IMR-90 (cell line): Measurements from ENCODE around the gene CDH23. TPM values are rescaled to one million over a fixed set of nuclear protein-coding genes. Genes with fewer than 3 reads are reported as not detected.

Source experiments
- ATAC-seq: fragments of 200-7000 bp; cut with Tn5 transposase; 2 replicates; pipeline ENCODE4 v1.9.1; 2020; ENCODE audit warnings: low read depth, mild to moderate bottlenecking, moderate library complexity
- BruUV-seq: library from RNA; stranded (reverse); fragments of 400-500 nt; replicated peaks from 2 replicates; lab custom pipeline; 2021; lab: Mats Ljungman, UMichigan
- CTCF ChIA-PET: fragments of 300-600 bp; formaldehyde crosslinking; extraction: SDS; loops from one replicate; lab custom pipeline; 2021; ENCODE audit warnings: antibody characterized with exemption; lab: Yijun Ruan, JAX
- POLR2A ChIA-PET: fragments of 300-600 bp; sonication (Branson Sonifier 250); formaldehyde crosslinking; loops from one replicate; lab custom pipeline; 2022; ENCODE audit warnings: antibody characterized with exemption; ENCODE audit not compliant: unreplicated experiment; lab: Charles Lee
- DNase-seq: peaks from one replicate; pipeline ENCODE4 v3.0.0; 2013
- H2AFZ ChIP-seq: replicated peaks from 2 replicates; pipeline ENCODE3; 2013; ENCODE audit warnings: low read length, mild to moderate bottlenecking; ENCODE audit not compliant: poor library complexity
- H2AK5ac ChIP-seq: 2 replicates; pipeline ENCODE4 v1.6.1; 2013; ENCODE audit warnings: low read depth, low read length, inconsistent platforms
- H2AK9ac ChIP-seq: replicated peaks from 2 replicates; pipeline ENCODE3; 2013; ENCODE audit warnings: mild to moderate bottlenecking, low read depth, low read length, moderate library complexity; ENCODE audit not compliant: poor library complexity
- H2BK120ac ChIP-seq: 2 replicates; pipeline ENCODE4 v1.6.1; 2013; ENCODE audit warnings: low read depth, low read length, inconsistent platforms
- H2BK15ac ChIP-seq: 3 replicates; pipeline ENCODE4 v1.6.1; 2013; ENCODE audit warnings: low read depth, low read length, inconsistent platforms
- H2BK20ac ChIP-seq: 2 replicates; pipeline ENCODE4 v1.6.1; 2013; ENCODE audit warnings: low read depth, mild to moderate bottlenecking, inconsistent platforms, low read length, moderate library complexity
- H2BK5ac ChIP-seq: 2 replicates; pipeline ENCODE4 v1.6.1; 2013; ENCODE audit warnings: mild to moderate bottlenecking, low read depth, low read length, inconsistent platforms; ENCODE audit not compliant: poor library complexity, severe bottlenecking
- H3K14ac ChIP-seq: replicated peaks from 2 replicates; pipeline ENCODE4 v1.6.1; 2013; ENCODE audit warnings: low read depth, low read length, inconsistent platforms
- H3K18ac ChIP-seq: 2 replicates; pipeline ENCODE4 v1.6.1; 2013; ENCODE audit warnings: low read depth, low read length, control low read depth
- H3K23ac ChIP-seq: 2 replicates; pipeline ENCODE4 v1.6.1; 2013; ENCODE audit warnings: low read depth, low read length, inconsistent platforms
- H3K27ac ChIP-seq: 2 replicates; pipeline ENCODE4 v1.5.1; 2013; ENCODE audit warnings: mild to moderate bottlenecking, control low read depth, low read length; ENCODE audit not compliant: insufficient read depth
- H3K27me3 ChIP-seq: 2 replicates; pipeline ENCODE4 v1.6.1; 2013; ENCODE audit warnings: low read length; ENCODE audit not compliant: control insufficient read depth, insufficient read depth
- H3K36me3 ChIP-seq: 2 replicates; pipeline ENCODE4 v1.6.1; 2013; ENCODE audit warnings: low read length, mixed read lengths; ENCODE audit not compliant: control insufficient read depth, insufficient read depth
- H3K4ac ChIP-seq: 2 replicates; pipeline ENCODE4 v1.6.1; 2013; ENCODE audit warnings: low read depth, low read length, inconsistent platforms
- H3K4me1 ChIP-seq: 2 replicates; pipeline ENCODE4 v1.6.1; 2013; ENCODE audit warnings: low read length, mixed read lengths; ENCODE audit not compliant: control insufficient read depth, insufficient read depth
- H3K4me2 ChIP-seq: 2 replicates; pipeline ENCODE4 v1.6.1; 2013; ENCODE audit warnings: low read depth, mild to moderate bottlenecking, control low read depth, low read length, moderate library complexity
- H3K4me3 ChIP-seq: 2 replicates; pipeline ENCODE4 v1.5.1; 2013; ENCODE audit warnings: low read depth, mild to moderate bottlenecking, control low read depth, low read length, moderate library complexity; ENCODE audit not compliant: insufficient read depth
- H3K56ac ChIP-seq: 2 replicates; pipeline ENCODE4 v1.6.1; 2013; ENCODE audit warnings: low read length, inconsistent platforms; ENCODE audit not compliant: insufficient read depth; ENCODE audit errors: extremely low read depth
- H3K79me1 ChIP-seq, 2 experiments: 2 replicates each; pipeline ENCODE4 v1.6.1; 2013; ENCODE audit warnings: low read length in 2 of 2, inconsistent platforms in 1 of 2, low read depth in 1 of 2
- H3K9ac ChIP-seq: 2 replicates; pipeline ENCODE4 v1.6.1; 2013; ENCODE audit warnings: low read depth, low read length, control low read depth
- H3K9me1 ChIP-seq: 2 replicates; pipeline ENCODE4 v1.6.1; 2013; ENCODE audit warnings: low read length, inconsistent platforms; ENCODE audit not compliant: insufficient read depth
- H3K9me3 ChIP-seq: 2 replicates; pipeline ENCODE4 v1.6.1; 2013; ENCODE audit warnings: low read length; ENCODE audit not compliant: control insufficient read depth, insufficient read depth
- H4K20me1 ChIP-seq: 2 replicates; pipeline ENCODE4 v1.6.1; 2013; ENCODE audit warnings: low read length, inconsistent platforms; ENCODE audit not compliant: insufficient read depth
- H4K5ac ChIP-seq: 2 replicates; pipeline ENCODE4 v1.6.1; 2013; ENCODE audit warnings: mild to moderate bottlenecking, low read depth, low read length, control low read depth
- H4K8ac ChIP-seq, 2 experiments: 2 replicates each; pipeline ENCODE4 v1.6.1; 2013; ENCODE audit warnings: low read depth in 2 of 2, low read length in 2 of 2, control low read depth in 1 of 2, inconsistent platforms in 1 of 2
- H4K91ac ChIP-seq: 2 replicates; pipeline ENCODE4 v1.6.1; 2013; ENCODE audit warnings: low read depth, low read length, inconsistent platforms; ENCODE audit not compliant: insufficient read depth
- BHLHE40 ChIP-seq: fragments of 150-350 bp; IDR thresholded peaks from 2 replicates; pipeline ENCODE4 v1.6.1; 2016; ENCODE audit warnings: mild to moderate bottlenecking, low read depth, low read length
- CEBPB ChIP-seq: IDR thresholded peaks from 2 replicates; pipeline ENCODE4 v1.6.1; 2012; ENCODE audit warnings: low read depth, low read length, improper control_type of control experiment
- CHD1 ChIP-seq: IDR thresholded peaks from 2 replicates; pipeline ENCODE4 v1.6.1; 2012; ENCODE audit warnings: low read depth, low read length, improper control_type of control experiment
- ELK1 ChIP-seq: fragments of 150-350 bp; IDR thresholded peaks from 2 replicates; pipeline ENCODE4 v1.6.1; 2016; ENCODE audit warnings: low read depth, mild to moderate bottlenecking, low read length, moderate library complexity, borderline replicate concordance
- FOS ChIP-seq: fragments of 150-350 bp; IDR thresholded peaks from 2 replicates; pipeline ENCODE4 v1.6.1; 2016; ENCODE audit warnings: low read depth, low read length
- MAFK ChIP-seq: IDR thresholded peaks from 2 replicates; pipeline ENCODE4 v1.6.1; 2012; ENCODE audit warnings: low read depth, low read length, improper control_type of control experiment
- MAZ ChIP-seq: IDR thresholded peaks from 2 replicates; pipeline ENCODE4 v1.6.1; 2012; ENCODE audit warnings: low read depth, mild to moderate bottlenecking, low read length, improper control_type of control experiment, moderate library complexity, borderline replicate concordance
- MXI1 ChIP-seq: IDR thresholded peaks from 2 replicates; pipeline ENCODE4 v1.6.1; 2012; ENCODE audit warnings: low read depth, mild to moderate bottlenecking, low read length, moderate library complexity, borderline replicate concordance
- NFE2L2 ChIP-seq: fragments of 150-350 bp; IDR thresholded peaks from 2 replicates; pipeline ENCODE4 v1.6.1; 2016; ENCODE audit warnings: low read depth, mild to moderate bottlenecking, low read length
- POLR2A ChIP-seq: IDR thresholded peaks from 2 replicates; pipeline ENCODE4 v1.6.1; 2012; ENCODE audit warnings: mild to moderate bottlenecking, low read depth, low read length
- RAD21 ChIP-seq: IDR thresholded peaks from 2 replicates; pipeline ENCODE4 v1.6.1; 2012; ENCODE audit warnings: low read length, improper control_type of control experiment
- RCOR1 ChIP-seq: IDR thresholded peaks from 2 replicates; pipeline ENCODE4 v1.6.1; 2012; ENCODE audit warnings: mild to moderate bottlenecking, low read length, improper control_type of control experiment; ENCODE audit not compliant: insufficient replicate concordance
- RFX5 ChIP-seq: IDR thresholded peaks from 2 replicates; pipeline ENCODE4 v1.8.0; 2012; ENCODE audit warnings: low read depth, mild to moderate bottlenecking, low read length, moderate library complexity
- SMC3 ChIP-seq: fragments of 150-350 bp; IDR thresholded peaks from 2 replicates; pipeline ENCODE4 v1.6.1; 2016; ENCODE audit warnings: low read depth, mild to moderate bottlenecking, antibody characterized with exemption, low read length, moderate library complexity
- WGBS, 2 experiments: methylation state at CpG; one replicate each; pipeline versions ENCODE4 v1.1.5 to v1.1.7; 2013; ENCODE audit warnings: missing lambda C conversion rate in 2 of 2; ENCODE audit not compliant: insufficient read length in 1 of 2; ENCODE audit errors: extremely low coverage in 2 of 2; 5-methylcytosine and 5-hydroxymethylcytosine counted together
- dilution Hi-C: fragments of 300-500 bp; cut with HindIII; formaldehyde crosslinking; loops from one replicate; pipeline ENCODE4 v1.14.3; 2018; ENCODE audit warnings: low sequenced_read_pairs; ENCODE audit not compliant: unreplicated experiment
- in situ Hi-C: fragments of 300-500 bp; cut with MboI; formaldehyde crosslinking; loops from 3 replicates; pipeline ENCODE4 v1.14.3; 2019; ENCODE audit warnings: low sequenced_read_pairs, inconsistent platforms, mixed read lengths
- intact Hi-C: fragments of 100-400 bp; cut with micrococcal nuclease; formaldehyde crosslinking; loops from 2 replicates; pipeline ENCODE4 v1.10.0; 2022
- polyA plus RNA-seq, 3 experiments: library from polyadenylated mRNA; depleted of rRNA; stranded (reverse); fragments of >200 nt; gene quantifications; 2 replicates each; pipeline ENCODE4 v1.2.3, GENCODE V29; 2012; ENCODE audit warnings: low replicate concordance in 1 of 3
- total RNA-seq: library from RNA; depleted of rRNA; stranded (reverse); fragments of >200 nt; gene quantifications from 2 replicates; pipeline ENCODE4 v1.2.3, GENCODE V29; 2012
- TF ChIP-seq, protein P1 (sequence below): conservative IDR thresholded peaks from 2 replicates; pipeline ENCODE4 v1.5.1; 2012; ENCODE audit warnings: mild to moderate bottlenecking, low read depth, low read length, improper control_type of control experiment
- TF ChIP-seq, protein P2 (sequence below): fragments of 150-350 bp; IDR thresholded peaks from 2 replicates; pipeline ENCODE4 v1.6.1; 2017; ENCODE audit warnings: mild to moderate bottlenecking, antibody characterized with exemption, low read length, low read depth

CDH23 gene
- total and polyA plus RNA-seq, 2 of the 4 experiments (the other 2 are of a cell fraction): under 0.01 to 0.03 TPM

GRCh38 chr10:71636588-71636987 lies 239.9 kb downstream of the CDH23 start:
- H4K8ac ChIP-seq: no peak overlapping the region
- dilution Hi-C loops (no loop called here), in situ Hi-C loops (no loop called here), intact Hi-C loops (no loop called here)
- H3K9me3 ChIP-seq: no peaks in the 10 kb centered on the region
- H3K27me3 ChIP-seq: peaks cover 67% of the 10 kb centered on the region
- no peaks in the 10 kb centered on the region for H3K9me1 ChIP-seq
- H3K18ac ChIP-seq: no peak overlapping the region
- no peak overlapping the region for H3K23ac ChIP-seq
- POLR2A ChIA-PET: no interaction called here
- no CpG with 5 or more reads among the region's 5 CpGs for WGBS, 2 experiments
- no peak overlapping the region for H2BK120ac ChIP-seq
- H4K20me1 ChIP-seq: no peaks in the 10 kb centered on the region
- H3K4ac ChIP-seq: no peak overlapping the region
- no peak for ATAC-seq
- no peaks in the 10 kb centered on the region for H3K36me3 ChIP-seq
- no peak overlapping the region for H2BK20ac ChIP-seq
- H4K91ac ChIP-seq: no peak overlapping the region
- H3K4me3 ChIP-seq: no peak overlapping the region
- no peak overlapping the region for H2BK5ac ChIP-seq
- no peak overlapping the region for H3K9ac ChIP-seq
- H2AK5ac ChIP-seq: no peak overlapping the region
- H2BK15ac ChIP-seq: no peak overlapping the region
- H3K79me1 ChIP-seq: no peaks in the 10 kb centered on the region
- H3K4me2 ChIP-seq: no peak overlapping the region
- TF ChIP-seq CEBPB (no peak), SMC3 (no peak), RFX5 (no peak), RCOR1 (no peak), POLR2A (no peak), BHLHE40 (no peak), MXI1 (no peak), FOS (no peak), NFE2L2 (no peak), MAFK (no peak), RAD21 (no peak), MAZ (no peak), ELK1 (no peak), CHD1 (no peak)
- TF ChIP-seq, protein P1, sequence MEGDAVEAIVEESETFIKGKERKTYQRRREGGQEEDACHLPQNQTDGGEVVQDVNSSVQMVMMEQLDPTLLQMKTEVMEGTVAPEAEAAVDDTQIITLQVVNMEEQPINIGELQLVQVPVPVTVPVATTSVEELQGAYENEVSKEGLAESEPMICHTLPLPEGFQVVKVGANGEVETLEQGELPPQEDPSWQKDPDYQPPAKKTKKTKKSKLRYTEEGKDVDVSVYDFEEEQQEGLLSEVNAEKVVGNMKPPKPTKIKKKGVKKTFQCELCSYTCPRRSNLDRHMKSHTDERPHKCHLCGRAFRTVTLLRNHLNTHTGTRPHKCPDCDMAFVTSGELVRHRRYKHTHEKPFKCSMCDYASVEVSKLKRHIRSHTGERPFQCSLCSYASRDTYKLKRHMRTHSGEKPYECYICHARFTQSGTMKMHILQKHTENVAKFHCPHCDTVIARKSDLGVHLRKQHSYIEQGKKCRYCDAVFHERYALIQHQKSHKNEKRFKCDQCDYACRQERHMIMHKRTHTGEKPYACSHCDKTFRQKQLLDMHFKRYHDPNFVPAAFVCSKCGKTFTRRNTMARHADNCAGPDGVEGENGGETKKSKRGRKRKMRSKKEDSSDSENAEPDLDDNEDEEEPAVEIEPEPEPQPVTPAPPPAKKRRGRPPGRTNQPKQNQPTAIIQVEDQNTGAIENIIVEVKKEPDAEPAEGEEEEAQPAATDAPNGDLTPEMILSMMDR: no peak
- TF ChIP-seq, protein P2, sequence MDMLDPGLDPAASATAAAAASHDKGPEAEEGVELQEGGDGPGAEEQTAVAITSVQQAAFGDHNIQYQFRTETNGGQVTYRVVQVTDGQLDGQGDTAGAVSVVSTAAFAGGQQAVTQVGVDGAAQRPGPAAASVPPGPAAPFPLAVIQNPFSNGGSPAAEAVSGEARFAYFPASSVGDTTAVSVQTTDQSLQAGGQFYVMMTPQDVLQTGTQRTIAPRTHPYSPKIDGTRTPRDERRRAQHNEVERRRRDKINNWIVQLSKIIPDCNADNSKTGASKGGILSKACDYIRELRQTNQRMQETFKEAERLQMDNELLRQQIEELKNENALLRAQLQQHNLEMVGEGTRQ: no peak
- no peak for DNase-seq
- BruUV-seq: no TSS peak
- no peaks in the 10 kb centered on the region for H3K4me1 ChIP-seq
- no peak overlapping the region for H2AFZ ChIP-seq
- CTCF ChIA-PET: no interaction called here
- H3K27ac ChIP-seq: no peak overlapping the region
- no peak overlapping the region for H3K14ac ChIP-seq
- no peak overlapping the region for H2AK9ac ChIP-seq
- no peak overlapping the region for H4K5ac ChIP-seq
- H3K56ac ChIP-seq: no peak overlapping the region
